ENCODE measurements around the gene GASK1A. TPM values are rescaled to one million over a fixed set of nuclear protein-coding genes. Genes with fewer than 3 reads are reported as not detected.
"Not testable (repeated sequence)": the region's sequence is repeated elsewhere in the genome, so short reads cannot be mapped to it uniquely, and the experiment has no call there.

Gene GASK1A
- total RNA-seq, 2 experiments from 2014 or later: not detected

GRCh38 chr3:42970976-42971772 lies 7.9 kb upstream of the GASK1A start:
- Histone ChIP-seq H3K36me3 (ENCODE audit: insufficient read depth, low read length) (no peaks in the 10 kb centered on the region), H4K20me1 (ENCODE audit: insufficient read depth, low read length) (no peaks in the 10 kb centered on the region), H3K27ac (ENCODE audit: low read depth, low read length, poor library complexity, severe bottlenecking) (no peak overlapping the region), H3K79me2 (ENCODE audit: insufficient read depth, low read depth, low read length) (no peaks in the 10 kb centered on the region), H3K9me2 (ENCODE audit: insufficient read depth, low read length) (no peaks in the 10 kb centered on the region), H2AFZ (ENCODE audit: low read length) (no peak overlapping the region), H3K4me3 (ENCODE audit: low read depth, low read length, poor library complexity, severe bottlenecking) (no peak overlapping the region), H3K4me1 (ENCODE audit: insufficient read depth, low read length, poor library complexity, severe bottlenecking) (no peaks in the 10 kb centered on the region), H3K4me2 (ENCODE audit: low read length) (no peak overlapping the region), H3K9me3 (ENCODE audit: low read length) (no peaks in the 10 kb centered on the region)
- BruUV-seq (replicated peaks): no TSS peak
- POLR2A ChIA-PET: no interaction called here
- CTCF ChIA-PET (ENCODE audit: unreplicated experiment): no interaction called here
- intact Hi-C loops (cut with micrococcal nuclease; ENCODE audit: unreplicated experiment): no loop called here
- TF ChIP-seq CTCF (conservative IDR thresholded peaks at IDR 0.05; ENCODE audit: low read length) (no peak), EZH2phosphoT487 (IDR thresholded peaks at IDR 0.05; ENCODE audit: borderline replicate concordance, low read depth, low read length) (no peak)
- no peak for DNase-seq (ENCODE audit: low spot score)

GRCh38 chr3:42974906-42975305 lies 4.2 kb upstream of the GASK1A start:
- H3K4me1 ChIP-seq (ENCODE audit: insufficient read depth, low read length, poor library complexity, severe bottlenecking); CTCF ChIA-PET (ENCODE audit: unreplicated experiment); H3K4me3 ChIP-seq (ENCODE audit: low read depth, low read length, poor library complexity, severe bottlenecking); H3K9me3 ChIP-seq (ENCODE audit: low read length); intact Hi-C loops (cut with micrococcal nuclease; ENCODE audit: unreplicated experiment); DNase-seq (ENCODE audit: low spot score); H3K9me2 ChIP-seq (ENCODE audit: insufficient read depth, low read length); H3K4me2 ChIP-seq (ENCODE audit: low read length); H3K27ac ChIP-seq (ENCODE audit: low read depth, low read length, poor library complexity, severe bottlenecking); H3K79me2 ChIP-seq (ENCODE audit: insufficient read depth, low read depth, low read length); BruUV-seq (replicated peaks); H3K36me3 ChIP-seq (ENCODE audit: insufficient read depth, low read length); H2AFZ ChIP-seq (ENCODE audit: low read length); H4K20me1 ChIP-seq (ENCODE audit: insufficient read depth, low read length); POLR2A ChIA-PET: not testable (repeated sequence)

GRCh38 chr3:42975456-42975855 lies 3.7 kb upstream of the GASK1A start:
- ChIA-PET POLR2A (no interaction called here), CTCF (ENCODE audit: unreplicated experiment) (no interaction called here)
- no peak for TF ChIP-seq EZH2phosphoT487 (IDR thresholded peaks at IDR 0.05; ENCODE audit: borderline replicate concordance, low read depth, low read length)
- TF ChIP-seq CTCF (conservative IDR thresholded peaks at IDR 0.05; ENCODE audit: low read length): no peak
- no peak for DNase-seq (ENCODE audit: low spot score)
- Histone ChIP-seq H3K79me2 (ENCODE audit: insufficient read depth, low read depth, low read length) (no peaks in the 10 kb centered on the region), H3K4me1 (ENCODE audit: insufficient read depth, low read length, poor library complexity, severe bottlenecking) (no peaks in the 10 kb centered on the region), H2AFZ (ENCODE audit: low read length) (no peak overlapping the region), H4K20me1 (ENCODE audit: insufficient read depth, low read length) (no peaks in the 10 kb centered on the region), H3K9me3 (ENCODE audit: low read length) (no peaks in the 10 kb centered on the region), H3K27ac (ENCODE audit: low read depth, low read length, poor library complexity, severe bottlenecking) (no peak overlapping the region), H3K9me2 (ENCODE audit: insufficient read depth, low read length) (no peaks in the 10 kb centered on the region), H3K4me3 (ENCODE audit: low read depth, low read length, poor library complexity, severe bottlenecking) (no peak overlapping the region), H3K36me3 (ENCODE audit: insufficient read depth, low read length) (no peaks in the 10 kb centered on the region), H3K4me2 (ENCODE audit: low read length) (no peak overlapping the region)
- intact Hi-C loops (cut with micrococcal nuclease; ENCODE audit: unreplicated experiment): no loop called here
- no TSS peak for BruUV-seq (replicated peaks)

Data from OCI-LY7 (cell line).